C4-2B (cell line): Measurements from ENCODE around the gene DOCK9.

Experiments used
- H3K27ac ChIP-seq: fragments of 450-650 bp; 2 replicates; pipeline ENCODE4 v1.5.1; 2017
- CTCF ChIP-seq: fragments of 450-650 bp; conservative IDR thresholded peaks from 2 replicates; pipeline ENCODE4 v1.5.1; 2017; ENCODE audit warnings: mild to moderate bottlenecking
- ZFX ChIP-seq: fragments of 450-650 bp; IDR thresholded peaks from 2 replicates; pipeline ENCODE4 v1.6.1; 2017

The DOCK9 gene

GRCh38 chr13:98975822-98976261 is 2.0 kb downstream of the DOCK9 start:
- H3K27ac ChIP-seq = no peak overlapping the region
- TF ChIP-seq CTCF (no peak), ZFX (no peak)

- TF ChIP-seq ZFX = no peak
- no peak for TF ChIP-seq CTCF
Observed at GRCh38 chr13:98974053-98974452, 3.8 kb downstream of the DOCK9 start.

GRCh38 chr13:98972627-98973026 is 5.2 kb downstream of the DOCK9 start:
- TF ChIP-seq CTCF (no peak), ZFX (no peak)
- no peak overlapping the region; the same call in 1 of the 2 replicates for H3K27ac ChIP-seq

More at GRCh38 chr13:98974053-98974452, 3.8 kb downstream of the DOCK9 start:
- no peak overlapping the region for H3K27ac ChIP-seq

- TF ChIP-seq CTCF = no peak
- no peak for TF ChIP-seq ZFX
- no peak overlapping the region; the same call in 1 of the 2 replicates for H3K27ac ChIP-seq
Observed at GRCh38 chr13:98972059-98972458, 5.8 kb downstream of the DOCK9 start.

- no peak for TF ChIP-seq CTCF
- no peak for TF ChIP-seq ZFX
- no peak overlapping the region for H3K27ac ChIP-seq
Observed at GRCh38 chr13:98970330-98970729, 7.5 kb downstream of the DOCK9 start.

GRCh38 chr13:98967491-98967890 is 10.4 kb downstream of the DOCK9 start:
- no peak overlapping the region for H3K27ac ChIP-seq
- TF ChIP-seq ZFX (no peak), CTCF (no peak)

GRCh38 chr13:98966019-98966418 is 11.8 kb downstream of the DOCK9 start:
- no peak overlapping the region for H3K27ac ChIP-seq
- TF ChIP-seq CTCF (no peak), ZFX (no peak)
